Ishikawa (cell line): ENCODE data around the gene BMERB1.

Experiments
- CREB1 ChIP-seq: IDR thresholded peaks from 2 replicates; pipeline ENCODE4 v1.6.1; 2012; ENCODE audit warnings: low read depth
- EGR1 ChIP-seq: IDR thresholded peaks from 2 replicates; pipeline ENCODE4 v1.6.1; 2012
- EP300 ChIP-seq: IDR thresholded peaks from 2 replicates; pipeline ENCODE4 v1.6.1; 2012; ENCODE audit warnings: borderline replicate concordance
- RAD21 ChIP-seq: IDR thresholded peaks from 2 replicates; pipeline ENCODE4 v1.6.1; 2012; ENCODE audit warnings: low read depth
- TAF1 ChIP-seq: IDR thresholded peaks from 2 replicates; pipeline ENCODE4 v1.6.1; 2012; ENCODE audit warnings: low read depth, mild to moderate bottlenecking
- TEAD4 ChIP-seq: IDR thresholded peaks from 2 replicates; pipeline ENCODE4 v1.6.1; 2012
- YY1 ChIP-seq: IDR thresholded peaks from 2 replicates; pipeline ENCODE4 v1.6.1; 2012; ENCODE audit warnings: low read depth
- ZBTB7A ChIP-seq: IDR thresholded peaks from 2 replicates; pipeline ENCODE4 v1.6.1; 2012; ENCODE audit warnings: low read depth
- TF ChIP-seq, protein P1 (sequence below): IDR thresholded peaks from 2 replicates; pipeline ENCODE4 v1.6.1; 2012
- TF ChIP-seq, protein P2 (sequence below): IDR thresholded peaks from 2 replicates; pipeline ENCODE4 v1.6.1; 2012
- TF ChIP-seq, protein P3 (sequence below): IDR thresholded peaks from 2 replicates; pipeline ENCODE4 v1.6.1; 2012; ENCODE audit warnings: low read depth, mild to moderate bottlenecking

DNA sequence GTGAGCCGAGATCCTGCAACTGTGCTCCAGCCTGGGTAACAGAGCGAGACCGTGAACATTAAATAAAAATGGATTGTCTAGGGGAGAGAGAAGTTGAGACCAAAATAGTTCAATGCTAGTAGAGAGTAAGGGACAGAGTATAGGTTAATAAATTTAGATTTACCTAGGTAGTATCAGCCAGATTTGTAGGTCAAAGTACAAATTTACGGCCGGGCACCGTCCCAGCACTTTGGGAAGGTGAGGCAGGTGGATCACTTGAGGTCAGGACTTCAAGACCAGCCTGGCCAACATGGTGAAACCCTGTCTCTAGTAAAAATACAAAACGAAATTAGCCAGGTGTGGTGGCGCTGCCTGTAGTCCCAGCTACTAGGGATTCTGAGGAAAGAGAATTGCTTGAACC, 12.2 kb upstream of the BMERB1 start:
- TF ChIP-seq, protein P1, sequence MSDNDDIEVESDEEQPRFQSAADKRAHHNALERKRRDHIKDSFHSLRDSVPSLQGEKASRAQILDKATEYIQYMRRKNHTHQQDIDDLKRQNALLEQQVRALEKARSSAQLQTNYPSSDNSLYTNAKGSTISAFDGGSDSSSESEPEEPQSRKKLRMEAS: no peak
- TF ChIP-seq TEAD4 (no peak), TAF1 (no peak), EP300 (no peak), YY1 (no peak), CREB1 (no peak), RAD21 (no peak), ZBTB7A (no peak), EGR1 (no peak)
- TF ChIP-seq, protein P2, sequence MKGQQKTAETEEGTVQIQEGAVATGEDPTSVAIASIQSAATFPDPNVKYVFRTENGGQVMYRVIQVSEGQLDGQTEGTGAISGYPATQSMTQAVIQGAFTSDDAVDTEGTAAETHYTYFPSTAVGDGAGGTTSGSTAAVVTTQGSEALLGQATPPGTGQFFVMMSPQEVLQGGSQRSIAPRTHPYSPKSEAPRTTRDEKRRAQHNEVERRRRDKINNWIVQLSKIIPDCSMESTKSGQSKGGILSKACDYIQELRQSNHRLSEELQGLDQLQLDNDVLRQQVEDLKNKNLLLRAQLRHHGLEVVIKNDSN: no peak
- TF ChIP-seq, protein P3, sequence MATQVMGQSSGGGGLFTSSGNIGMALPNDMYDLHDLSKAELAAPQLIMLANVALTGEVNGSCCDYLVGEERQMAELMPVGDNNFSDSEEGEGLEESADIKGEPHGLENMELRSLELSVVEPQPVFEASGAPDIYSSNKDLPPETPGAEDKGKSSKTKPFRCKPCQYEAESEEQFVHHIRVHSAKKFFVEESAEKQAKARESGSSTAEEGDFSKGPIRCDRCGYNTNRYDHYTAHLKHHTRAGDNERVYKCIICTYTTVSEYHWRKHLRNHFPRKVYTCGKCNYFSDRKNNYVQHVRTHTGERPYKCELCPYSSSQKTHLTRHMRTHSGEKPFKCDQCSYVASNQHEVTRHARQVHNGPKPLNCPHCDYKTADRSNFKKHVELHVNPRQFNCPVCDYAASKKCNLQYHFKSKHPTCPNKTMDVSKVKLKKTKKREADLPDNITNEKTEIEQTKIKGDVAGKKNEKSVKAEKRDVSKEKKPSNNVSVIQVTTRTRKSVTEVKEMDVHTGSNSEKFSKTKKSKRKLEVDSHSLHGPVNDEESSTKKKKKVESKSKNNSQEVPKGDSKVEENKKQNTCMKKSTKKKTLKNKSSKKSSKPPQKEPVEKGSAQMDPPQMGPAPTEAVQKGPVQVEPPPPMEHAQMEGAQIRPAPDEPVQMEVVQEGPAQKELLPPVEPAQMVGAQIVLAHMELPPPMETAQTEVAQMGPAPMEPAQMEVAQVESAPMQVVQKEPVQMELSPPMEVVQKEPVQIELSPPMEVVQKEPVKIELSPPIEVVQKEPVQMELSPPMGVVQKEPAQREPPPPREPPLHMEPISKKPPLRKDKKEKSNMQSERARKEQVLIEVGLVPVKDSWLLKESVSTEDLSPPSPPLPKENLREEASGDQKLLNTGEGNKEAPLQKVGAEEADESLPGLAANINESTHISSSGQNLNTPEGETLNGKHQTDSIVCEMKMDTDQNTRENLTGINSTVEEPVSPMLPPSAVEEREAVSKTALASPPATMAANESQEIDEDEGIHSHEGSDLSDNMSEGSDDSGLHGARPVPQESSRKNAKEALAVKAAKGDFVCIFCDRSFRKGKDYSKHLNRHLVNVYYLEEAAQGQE: no peak
